K562 (cell line): ENCODE data around the gene CLCNKA. TPM values are rescaled to one million over a fixed set of nuclear protein-coding genes. Genes with fewer than 3 reads are reported as not detected.

ENCODE experiments used
- ARID2 ChIP-seq: fragments of 450-650 bp; IDR thresholded peaks from 2 replicates; pipeline ENCODE4 v1.6.1; 2017; ENCODE audit warnings: antibody characterized with exemption, mild to moderate bottlenecking
- ATF4 ChIP-seq: fragments of 450-650 bp; formaldehyde crosslinking; IDR thresholded peaks from 2 replicates; pipeline ENCODE4 v1.4.0; 2022; ENCODE audit warnings: mild to moderate bottlenecking, moderate library complexity
- ELK1 ChIP-seq: sonication (generic); formaldehyde crosslinking; IDR thresholded peaks from 2 replicates; pipeline ENCODE4 v1.8.1; 2022; ENCODE audit warnings: missing genetic modification reagents
- ETV1 ChIP-seq: fragments of 450-650 bp; conservative IDR thresholded peaks from 2 replicates; pipeline ENCODE4 v1.6.1; 2016; ENCODE audit warnings: missing genetic modification characterization, control low read depth, low read depth, missing compliant biosample characterization
- FOXK1 ChIP-seq: sonication (generic); formaldehyde crosslinking; IDR thresholded peaks from 2 replicates; pipeline ENCODE4 v1.8.0; 2022; ENCODE audit warnings: missing genetic modification reagents, mild to moderate bottlenecking, borderline replicate concordance
- HDAC6 ChIP-seq: IDR thresholded peaks from 2 replicates; pipeline ENCODE4 v1.6.1; 2012; ENCODE audit warnings: low read depth, mild to moderate bottlenecking, control low read depth, inconsistent platforms, low read length, moderate library complexity
- HLTF ChIP-seq: fragments of 450-650 bp; IDR thresholded peaks from 2 replicates; pipeline ENCODE4 v1.6.1; 2016
- HMGN3 ChIP-seq: IDR thresholded peaks from 2 replicates; pipeline ENCODE4 v1.6.1; 2011; ENCODE audit warnings: borderline replicate concordance, low read depth, mild to moderate bottlenecking, mixed read lengths, low read length; ENCODE audit not compliant: insufficient read length; ENCODE audit errors: extremely low read depth
- ID3 ChIP-seq, 2 experiments: fragments of 250-450 bp in 1 of 2; fragments of 450-650 bp in 1 of 2; sonication (Bioruptor Pico) in 1 of 2; IDR thresholded peaks; 2 replicates each; pipeline versions ENCODE4 v1.6.1 to v1.8.0; 2016 to 2021; ENCODE audit warnings: mild to moderate bottlenecking in 2 of 2, moderate library complexity in 2 of 2, missing compliant biosample characterization in 1 of 2, missing genetic modification characterization in 1 of 2
- IFI16 ChIP-seq: fragments of 250-450 bp; sonication (Bioruptor Pico); IDR thresholded peaks from 2 replicates; pipeline ENCODE4 v2.1.2; 2022; ENCODE audit warnings: mild to moderate bottlenecking, inconsistent platforms
- LCOR ChIP-seq: sonication (generic); formaldehyde crosslinking; IDR thresholded peaks from 2 replicates; pipeline ENCODE4 v1.8.0; 2022; ENCODE audit warnings: mild to moderate bottlenecking, missing genetic modification reagents
- MTA1 ChIP-seq: fragments of 450-650 bp; IDR thresholded peaks from 2 replicates; pipeline ENCODE4 v1.6.1; 2017; ENCODE audit warnings: borderline replicate concordance
- PRPF4 ChIP-seq: fragments of 200-400 bp; formaldehyde crosslinking; IDR thresholded peaks from one replicate; pipeline ENCODE4 v1.6.1; 2017; ENCODE audit warnings: low read length, low read depth, mild to moderate bottlenecking; ENCODE audit not compliant: insufficient read depth, poor library complexity, severe bottlenecking
- PURB ChIP-seq: sonication (generic); formaldehyde crosslinking; IDR thresholded peaks from 2 replicates; pipeline ENCODE4 v1.9.0; 2021; ENCODE audit warnings: low read depth, mild to moderate bottlenecking, missing genetic modification reagents
- RAD21 ChIP-seq, 2 experiments: fragments of 250-450 bp in 1 of 2; fragments of 450-650 bp in 1 of 2; sonication (Bioruptor Pico) in 1 of 2; formaldehyde crosslinking in 1 of 2; IDR thresholded peaks in 1 of 2; conservative IDR thresholded peaks in 1 of 2; 2 replicates each; pipeline versions ENCODE4 v1.4.0 to v1.8.0; 2020 to 2022; ENCODE audit warnings: mild to moderate bottlenecking in 2 of 2, moderate library complexity in 1 of 2
- SAFB2 ChIP-seq: fragments of 200-400 bp; formaldehyde crosslinking; IDR thresholded peaks from 2 replicates; pipeline ENCODE4 v1.6.1; 2018; ENCODE audit warnings: borderline replicate concordance, low read length, low read depth, moderate library complexity; ENCODE audit not compliant: severe bottlenecking
- SRSF9 ChIP-seq: fragments of 200-400 bp; formaldehyde crosslinking; IDR thresholded peaks from 2 replicates; pipeline ENCODE4 v1.6.1; 2017; ENCODE audit warnings: low read depth, low read length, borderline replicate concordance
- STAG1 ChIP-seq: sonication (generic); formaldehyde crosslinking; IDR thresholded peaks from 2 replicates; pipeline ENCODE4 v1.5.0; 2020; ENCODE audit warnings: missing genetic modification reagents, borderline replicate concordance
- WHSC1 ChIP-seq: IDR thresholded peaks from one replicate; pipeline ENCODE4 v1.6.1; 2012; ENCODE audit warnings: low read length, control low read depth, inconsistent platforms
- ZBTB49 ChIP-seq: sonication (generic); formaldehyde crosslinking; IDR thresholded peaks from 2 replicates; pipeline ENCODE4 v1.8.0; 2022; ENCODE audit warnings: missing genetic modification reagents, mild to moderate bottlenecking, borderline replicate concordance
- ZNF165 ChIP-seq: fragments of 250-450 bp; sonication (Bioruptor Pico); IDR thresholded peaks from 2 replicates; pipeline ENCODE4 v1.4.0; 2020; ENCODE audit warnings: borderline replicate concordance
- ZNF174 ChIP-seq: fragments of 250-450 bp; sonication (Bioruptor Pico); IDR thresholded peaks from 2 replicates; pipeline ENCODE4 v1.4.0; 2020; ENCODE audit warnings: mild to moderate bottlenecking
- ZNF583 ChIP-seq: fragments of 250-450 bp; sonication (Bioruptor Pico); IDR thresholded peaks from 2 replicates; pipeline ENCODE4 v1.4.0; 2020
- polyA plus RNA-seq, 8 experiments: library from polyadenylated mRNA; depleted of rRNA in 4 of 8; stranded (reverse) in 5 of 8; unstranded in 3 of 8; fragments of >200 nt; fragmentation: Nextera tagmentation in 2 of 8; fragmentation: Illumina TruSeq in 1 of 8; extraction: Ambion mirVana in 2 of 8; extraction: Trizol in 1 of 8; gene quantifications; 2 replicates each; pipeline versions ENCODE4 v1.2.1 to v1.2.3, GENCODE V29; 2011 to 2014; ENCODE audit warnings: inconsistent platforms in 1 of 8, missing spikeins in 1 of 8
- total RNA-seq, 7 experiments: library from RNA; depleted of rRNA in 6 of 7; stranded (reverse); fragments of >200 nt in 6 of 7; fragmentation: Illumina TruSeq in 2 of 7; extraction: Trizol in 2 of 7; gene quantifications; 2 replicates each; pipeline versions ENCODE4 v1.2.1 to v1.2.3, GENCODE V29; 2011 to 2021; ENCODE audit warnings: low replicate concordance in 1 of 7

CLCNKA gene
- total and polyA plus RNA-seq, 9 of the 15 experiments (the other 6 are each of a cell fraction or from before 2014, with no cell fraction given): 0.03 to 0.37 (median 0.10) TPM; not detected in 3

GRCh38 chr1:16082283-16083038, 60.6 kb downstream of the CLCNKA start (continued):
- TF ChIP-seq ETV1 (tag) (no peak), STAG1 (peak; percentile 59; the same call in 1 of the 2 replicates), PRPF4 (no peak), HMGN3 (no peak), ARID2 (peak; percentile 97), HLTF (no peak), MTA1 (no peak), ID3 (CRISPR knock-in tag; IDR thresholded peaks at IDR 0.05) (no peak), ID3 (tag; IDR thresholded peaks at IDR 0.05) (no peak), ZNF165 (CRISPR knock-in tag) (no peak), HDAC6 (no peak), WHSC1 (no peak), ZBTB49 (CRISPR knock-in tag) (no peak), ZNF583 (CRISPR knock-in tag) (no peak), SRSF9 (no peak), ATF4 (CRISPR knock-in tag) (no peak), SAFB2 (no peak), PURB (no peak), ZNF174 (CRISPR knock-in tag) (no peak), IFI16 (CRISPR knock-in tag) (no peak), RAD21 (CRISPR knock-in tag; conservative IDR thresholded peaks at IDR 0.05 in 1 of 2, IDR thresholded peaks at IDR 0.05 in 1 of 2) (peak; percentile 84 to 99), ELK1 (CRISPR knock-in tag) (no peak), LCOR (CRISPR knock-in tag) (0 out of 2 replicates have a peak, but pooled peaks have one; percentile 38), FOXK1 (CRISPR knock-in tag) (no peak)
